ENCODE results near the gene SGCD. TPM values are rescaled to one million over a fixed set of nuclear protein-coding genes. Genes with fewer than 3 reads are reported as not detected.

SGCD gene
- total RNA-seq, 2 donors from 2014 or later = 1.0 to 2.2 TPM

- Histone ChIP-seq H3K4me1 (no peaks in the 10 kb centered on the region), H3K36me3 (no peaks in the 10 kb centered on the region), H3K27ac (no peak overlapping the region), H3K27me3 (no peaks in the 10 kb centered on the region), H3K9me3 (no peaks in the 10 kb centered on the region), H3K9ac (ENCODE audit: low read depth in 2 of 2, low read length in 2 of 2) (no peak overlapping the region), H3K4me3 (no peak overlapping the region)
- TF ChIP-seq CTCF (IDR thresholded peaks at IDR 0.05) = no peak
- no peak for DNase-seq
- intact Hi-C loops (cut with DNase I) = no loop called here
Observed at GRCh38 chr5:156394642-156395305, 67.8 kb downstream of the SGCD start.

- TF ChIP-seq CTCF (IDR thresholded peaks at IDR 0.05) = no peak
- Histone ChIP-seq H3K27ac (peak overlapping the region; percentile 25), H3K9ac (ENCODE audit: low read depth in 2 of 2, low read length in 2 of 2) (no peak overlapping the region), H3K27me3 (no peaks in the 10 kb centered on the region), H3K4me1 (no peaks in the 10 kb centered on the region), H3K9me3 (no peaks in the 10 kb centered on the region), H3K36me3 (no peaks in the 10 kb centered on the region), H3K4me3 (no peak overlapping the region)
- no peak for DNase-seq
- intact Hi-C loops (cut with DNase I) = no loop called here
Observed at GRCh38 chr5:156395306-156395675, 68.3 kb downstream of the SGCD start.

- Histone ChIP-seq H3K9ac (ENCODE audit: low read depth in 2 of 2, low read length in 2 of 2) (no peak overlapping the region), H3K4me1 (no peaks in the 10 kb centered on the region), H3K4me3 (no peak overlapping the region), H3K27me3 (no peaks in the 10 kb centered on the region), H3K36me3 (no peaks in the 10 kb centered on the region), H3K27ac (peak overlapping the region; percentile 25), H3K9me3 (no peaks in the 10 kb centered on the region)
- no peak for TF ChIP-seq CTCF (IDR thresholded peaks at IDR 0.05)
- DNase-seq = no peak
- intact Hi-C loops (cut with DNase I) = no loop called here
Observed at GRCh38 chr5:156396063-156396829, 69.3 kb downstream of the SGCD start.

GRCh38 chr5:156396830-156397081 is 69.8 kb downstream of the SGCD start:
- TF ChIP-seq CTCF (IDR thresholded peaks at IDR 0.05) = no peak
- Histone ChIP-seq H3K27me3 (no peaks in the 10 kb centered on the region), H3K36me3 (no peaks in the 10 kb centered on the region), H3K27ac (no peak overlapping the region), H3K4me1 (no peaks in the 10 kb centered on the region), H3K9me3 (no peaks in the 10 kb centered on the region), H3K4me3 (no peak overlapping the region), H3K9ac (ENCODE audit: low read depth in 2 of 2, low read length in 2 of 2) (no peak overlapping the region)
- intact Hi-C loops (cut with DNase I) = no loop called here
- no peak for DNase-seq

GRCh38 chr5:156399323-156399722 is 72.4 kb downstream of the SGCD start:
- Histone ChIP-seq H3K4me1 (no peaks in the 10 kb centered on the region), H3K36me3 (no peaks in the 10 kb centered on the region), H3K27me3 (no peaks in the 10 kb centered on the region), H3K9me3 (no peaks in the 10 kb centered on the region), H3K27ac (no peak overlapping the region), H3K9ac (ENCODE audit: low read depth in 2 of 2, low read length in 2 of 2) (no peak overlapping the region), H3K4me3 (no peak overlapping the region)
- no peak for TF ChIP-seq CTCF (IDR thresholded peaks at IDR 0.05)
- intact Hi-C loops (cut with DNase I) = no loop called here
- no peak for DNase-seq

Measured in colonic mucosa (tissue), 4 donors.